ENCODE results near the gene FAM53B.
"Not testable (repeated sequence)": the region's sequence is repeated elsewhere in the genome, so short reads cannot be mapped to it uniquely, and the experiment has no call there.

FAM53B gene

GRCh38 chr10:124614003-124614659, 130.0 kb downstream of the FAM53B start:
- DNase-seq (ENCODE audit: low read depth in 2 of 2, low spot score in 1 of 2): no peak

- no peak for DNase-seq (ENCODE audit: low read depth in 2 of 2, low spot score in 1 of 2)
Measured at GRCh38 chr10:124612611-124613498, 131.3 kb downstream of the FAM53B start.

GRCh38 chr10:124611738-124612137, 132.4 kb downstream of the FAM53B start:
- DNase-seq (ENCODE audit: low read depth in 2 of 2, low spot score in 1 of 2): no peak

- not testable (repeated sequence) for DNase-seq (ENCODE audit: low read depth in 2 of 2, low spot score in 1 of 2)
Measured at GRCh38 chr10:124610851-124611250, 133.3 kb downstream of the FAM53B start.

GRCh38 chr10:124610186-124610585, 134.0 kb downstream of the FAM53B start:
- DNase-seq (ENCODE audit: low read depth in 2 of 2, low spot score in 1 of 2): not testable (repeated sequence)

- no peak for DNase-seq (ENCODE audit: low read depth in 2 of 2, low spot score in 1 of 2)
Measured at GRCh38 chr10:124609698-124610097, 134.5 kb downstream of the FAM53B start.

- no peak for DNase-seq (ENCODE audit: low read depth in 2 of 2, low spot score in 1 of 2)
Measured at GRCh38 chr10:124608093-124608721, 136.0 kb downstream of the FAM53B start.

GRCh38 chr10:124607693-124608092, 136.5 kb downstream of the FAM53B start:
- no peak for DNase-seq (ENCODE audit: low read depth in 2 of 2, low spot score in 1 of 2)

GRCh38 chr10:124606822-124607221, 137.4 kb downstream of the FAM53B start:
- no peak for DNase-seq (ENCODE audit: low read depth in 2 of 2, low spot score in 1 of 2)

- no peak for DNase-seq (ENCODE audit: low read depth in 2 of 2, low spot score in 1 of 2)
Measured at GRCh38 chr10:124605856-124606812, 138.0 kb downstream of the FAM53B start.

- no peak for DNase-seq (ENCODE audit: low read depth in 2 of 2, low spot score in 1 of 2)
Measured at GRCh38 chr10:124605481-124605855, 138.7 kb downstream of the FAM53B start.

- no peak for DNase-seq (ENCODE audit: low read depth in 2 of 2, low spot score in 1 of 2)
Measured at GRCh38 chr10:124605001-124605370, 139.2 kb downstream of the FAM53B start.

- DNase-seq (ENCODE audit: low read depth in 2 of 2, low spot score in 1 of 2): no peak
Measured at GRCh38 chr10:124604214-124605000, 139.8 kb downstream of the FAM53B start.

GRCh38 chr10:124603376-124604213, 140.6 kb downstream of the FAM53B start:
- DNase-seq (ENCODE audit: low read depth in 2 of 2, low spot score in 1 of 2): no peak

- no peak for DNase-seq (ENCODE audit: low read depth in 2 of 2, low spot score in 1 of 2)
Measured at GRCh38 chr10:124602646-124603365, 141.4 kb downstream of the FAM53B start.

- no peak for DNase-seq (ENCODE audit: low read depth in 2 of 2, low spot score in 1 of 2)
Measured at GRCh38 chr10:124602121-124602561, 142.0 kb downstream of the FAM53B start.

- no peak for DNase-seq (ENCODE audit: low read depth in 2 of 2, low spot score in 1 of 2)
Measured at GRCh38 chr10:124601431-124602120, 142.6 kb downstream of the FAM53B start.

GRCh38 chr10:124601016-124601415, 143.2 kb downstream of the FAM53B start:
- DNase-seq (ENCODE audit: low read depth in 2 of 2, low spot score in 1 of 2): no peak
